GM12892 (cell line): ENCODE measurements around the gene FAHD2B.

ENCODE experiments used
- POLR2A ChIP-seq: IDR thresholded peaks from 2 replicates; pipeline ENCODE4 v1.6.1; 2011; ENCODE audit warnings: low read depth, low read length, control low read depth
- POLR2AphosphoS5 ChIP-seq: IDR thresholded peaks from 2 replicates; pipeline ENCODE4 v1.6.1; 2011; ENCODE audit warnings: low read depth, low read length, control low read depth

GRCh38 chr2:97068074-97068473 is 26.6 kb downstream of the FAHD2B start:
- TF ChIP-seq POLR2A (no peak), POLR2AphosphoS5 (no peak)
